RWPE2 (cell line): ENCODE results near the gene WFDC2.

ENCODE experiments used
- ATAC-seq: fragments of 200-7000 bp; cut with Tn5 transposase; 3 replicates; pipeline ENCODE4 v1.9.1; 2021; ENCODE audit warnings: low read depth
- DNase-seq: peaks from one replicate; pipeline ENCODE4 v3.0.0-alpha.2; 2020; ENCODE audit warnings: low spot score
- H3K27ac ChIP-seq: fragments of 450-650 bp; 2 replicates; pipeline ENCODE4 v1.5.1; 2017; ENCODE audit warnings: mild to moderate bottlenecking; ENCODE audit not compliant: poor library complexity, severe bottlenecking
- H3K27me3 ChIP-seq: fragments of 250-450 bp; sonication (Bioruptor Pico); 2 replicates; pipeline ENCODE4 v1.5.1; 2021; ENCODE audit warnings: mild to moderate bottlenecking, moderate library complexity; ENCODE audit not compliant: insufficient read depth, poor library complexity, severe bottlenecking
- H3K36me3 ChIP-seq: fragments of 250-450 bp; sonication (Bioruptor Pico); 2 replicates; pipeline ENCODE4 v1.5.1; 2020; ENCODE audit warnings: low read depth, mild to moderate bottlenecking, moderate library complexity
- H3K4me1 ChIP-seq: fragments of 250-450 bp; sonication (Bioruptor Pico); 2 replicates; pipeline ENCODE4 v1.5.1; 2021; ENCODE audit warnings: mild to moderate bottlenecking, moderate library complexity; ENCODE audit not compliant: insufficient read depth, poor library complexity, severe bottlenecking
- H3K4me3 ChIP-seq: fragments of 250-450 bp; sonication (Bioruptor Pico); 2 replicates; pipeline ENCODE4 v1.5.1; 2021; ENCODE audit warnings: mild to moderate bottlenecking, moderate library complexity; ENCODE audit not compliant: severe bottlenecking
- H3K9me3 ChIP-seq: fragments of 250-450 bp; sonication (Bioruptor Pico); 2 replicates; pipeline ENCODE4 v1.5.1; 2021; ENCODE audit warnings: mild to moderate bottlenecking, moderate library complexity; ENCODE audit not compliant: severe bottlenecking
- TF ChIP-seq, protein P1 (sequence below): fragments of 450-650 bp; IDR thresholded peaks from one replicate; pipeline ENCODE4 v1.5.1; 2017; ENCODE audit warnings: mild to moderate bottlenecking, moderate library complexity; ENCODE audit not compliant: poor library complexity, severe bottlenecking

Gene WFDC2

DNA sequence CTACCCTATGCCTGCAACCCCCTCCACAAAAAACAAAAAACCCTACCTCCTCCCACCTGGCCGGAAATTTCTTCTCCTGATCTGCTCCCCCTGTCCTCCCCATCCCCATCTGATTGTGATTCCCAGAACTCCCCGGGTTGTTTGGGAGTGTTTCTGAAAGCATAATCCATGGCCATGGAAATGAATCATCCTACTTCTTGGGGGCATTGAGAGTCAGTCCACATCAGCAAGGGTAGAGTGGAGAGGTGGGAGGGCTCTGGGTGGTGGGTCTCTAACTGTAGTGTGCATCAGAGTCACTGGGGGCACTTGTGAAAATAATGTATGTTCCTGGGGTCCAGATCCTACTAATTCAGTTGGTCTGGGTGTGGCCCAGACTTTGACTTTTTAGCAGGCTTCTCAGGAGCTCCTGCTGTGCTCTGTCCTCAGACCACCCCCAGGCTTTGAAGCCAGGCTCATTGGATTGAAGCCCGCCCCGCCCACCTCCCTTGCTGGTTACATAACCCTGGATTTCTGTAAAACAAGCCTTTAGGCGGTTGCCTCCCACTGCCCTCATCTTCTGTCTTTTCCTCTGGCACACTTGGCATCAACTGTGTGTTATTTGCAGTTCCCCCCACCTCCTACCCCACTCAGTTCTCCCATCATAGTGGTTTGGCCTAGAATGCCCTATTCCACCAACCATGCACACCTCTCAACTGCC is 43.1 kb upstream of the WFDC2 start:
- Histone ChIP-seq H3K27me3 (no peaks in the 10 kb centered on the region), H3K9me3 (no peaks in the 10 kb centered on the region), H3K4me3 (no peak overlapping the region), H3K36me3 (peaks cover 42% of the 10 kb centered on the region), H3K27ac (no peak overlapping the region), H3K4me1 (no peaks in the 10 kb centered on the region)
- no peak; the same call in 2 of the 3 replicates for ATAC-seq
- no peak for DNase-seq
- TF ChIP-seq, protein P1, sequence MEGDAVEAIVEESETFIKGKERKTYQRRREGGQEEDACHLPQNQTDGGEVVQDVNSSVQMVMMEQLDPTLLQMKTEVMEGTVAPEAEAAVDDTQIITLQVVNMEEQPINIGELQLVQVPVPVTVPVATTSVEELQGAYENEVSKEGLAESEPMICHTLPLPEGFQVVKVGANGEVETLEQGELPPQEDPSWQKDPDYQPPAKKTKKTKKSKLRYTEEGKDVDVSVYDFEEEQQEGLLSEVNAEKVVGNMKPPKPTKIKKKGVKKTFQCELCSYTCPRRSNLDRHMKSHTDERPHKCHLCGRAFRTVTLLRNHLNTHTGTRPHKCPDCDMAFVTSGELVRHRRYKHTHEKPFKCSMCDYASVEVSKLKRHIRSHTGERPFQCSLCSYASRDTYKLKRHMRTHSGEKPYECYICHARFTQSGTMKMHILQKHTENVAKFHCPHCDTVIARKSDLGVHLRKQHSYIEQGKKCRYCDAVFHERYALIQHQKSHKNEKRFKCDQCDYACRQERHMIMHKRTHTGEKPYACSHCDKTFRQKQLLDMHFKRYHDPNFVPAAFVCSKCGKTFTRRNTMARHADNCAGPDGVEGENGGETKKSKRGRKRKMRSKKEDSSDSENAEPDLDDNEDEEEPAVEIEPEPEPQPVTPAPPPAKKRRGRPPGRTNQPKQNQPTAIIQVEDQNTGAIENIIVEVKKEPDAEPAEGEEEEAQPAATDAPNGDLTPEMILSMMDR, result no peak

DNA sequence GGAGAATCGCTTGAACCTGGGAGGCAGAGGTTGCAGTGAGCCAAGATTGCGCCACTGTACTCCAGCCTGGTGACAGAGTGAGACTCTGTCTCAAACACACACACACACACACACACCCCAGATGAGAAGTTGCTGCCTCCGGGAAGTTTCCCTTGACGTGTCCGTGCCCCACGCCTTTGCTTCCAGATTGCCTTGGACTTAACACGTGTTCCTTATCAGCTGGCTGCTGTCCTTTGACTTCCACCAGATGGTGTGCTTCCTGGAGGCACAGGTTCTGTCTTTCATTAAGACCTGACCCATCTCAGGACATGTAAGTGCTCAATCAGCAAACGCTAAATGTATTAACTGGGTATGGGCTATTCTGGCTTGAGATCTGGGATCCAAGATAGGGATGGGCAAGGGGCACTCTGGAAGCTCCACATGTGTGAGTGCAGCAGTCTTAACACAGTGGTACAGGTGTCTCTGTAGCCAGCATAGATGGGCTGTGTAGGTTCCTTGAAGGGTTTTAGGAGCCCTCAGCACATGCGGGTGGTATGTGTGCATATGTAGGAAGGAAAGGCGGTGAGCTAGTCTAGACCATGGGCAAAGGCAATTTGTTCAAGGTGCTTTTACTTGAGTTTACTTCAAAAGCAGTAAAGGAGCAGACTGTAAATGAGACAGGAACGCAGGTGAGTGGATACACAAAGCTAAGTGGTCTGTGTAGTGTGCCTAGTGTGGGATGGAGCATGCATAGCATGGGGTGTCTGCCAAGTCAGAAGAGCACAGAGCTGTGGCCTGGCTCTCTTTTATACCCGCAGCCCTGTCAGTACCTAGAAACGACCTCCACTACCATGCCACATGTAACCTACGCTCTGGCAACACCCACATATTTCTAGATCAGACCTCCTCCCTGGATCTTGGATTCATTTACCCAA is 42.1 kb upstream of the WFDC2 start:
- DNase-seq, result no peak
- H3K9me3 ChIP-seq, result no peaks in the 10 kb centered on the region
- H3K36me3 ChIP-seq, result peaks cover 32% of the 10 kb centered on the region
- H3K27ac ChIP-seq, result no peak overlapping the region
- H3K4me3 ChIP-seq, result no peak overlapping the region
- H3K27me3 ChIP-seq, result no peaks in the 10 kb centered on the region
- H3K4me1 ChIP-seq, result no peaks in the 10 kb centered on the region
- ATAC-seq, result peak; percentile 11; the same call in 2 of the 3 replicates
- TF ChIP-seq, protein P1, result no peak

GRCh38 chr20:45429618-45430017 is 39.9 kb upstream of the WFDC2 start:
- H3K27ac ChIP-seq, result no peak overlapping the region
- no peaks in the 10 kb centered on the region for H3K4me1 ChIP-seq
- TF ChIP-seq, protein P1, result no peak
- no peaks in the 10 kb centered on the region for H3K27me3 ChIP-seq
- no peak overlapping the region for H3K4me3 ChIP-seq
- DNase-seq (no peak), ATAC-seq (no peak)
- peaks cover 14% of the 10 kb centered on the region for H3K36me3 ChIP-seq
- no peaks in the 10 kb centered on the region for H3K9me3 ChIP-seq

DNA sequence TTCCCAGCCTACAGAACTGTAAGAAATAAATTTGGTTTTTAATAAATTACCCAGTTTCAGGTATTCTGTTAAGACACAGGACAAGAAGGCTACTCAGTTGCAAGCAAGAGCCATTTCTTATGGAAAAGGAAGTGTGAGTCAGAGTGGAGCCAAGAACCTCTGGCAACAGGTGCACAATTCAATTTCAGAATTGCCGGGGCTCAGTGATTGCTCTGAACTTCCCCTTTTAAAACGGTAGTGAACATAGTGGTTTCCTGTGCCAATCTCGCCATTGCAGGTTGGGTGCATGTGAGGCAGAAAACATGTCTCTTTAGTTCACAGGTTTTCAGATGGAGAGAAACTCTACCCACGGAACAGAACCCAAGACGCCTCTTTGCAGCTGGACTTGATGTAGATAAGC is 37.3 kb upstream of the WFDC2 start:
- H3K9me3 ChIP-seq, result no peaks in the 10 kb centered on the region
- no peak overlapping the region for H3K27ac ChIP-seq
- no peak overlapping the region for H3K4me3 ChIP-seq
- DNase-seq (peak; percentile 36), ATAC-seq (no peak)
- H3K36me3 ChIP-seq, result no peaks in the 10 kb centered on the region
- no peaks in the 10 kb centered on the region for H3K27me3 ChIP-seq
- TF ChIP-seq, protein P1, result no peak
- peaks cover 5% of the 10 kb centered on the region for H3K4me1 ChIP-seq
